LNCAP (cell line): ENCODE results near the gene KCTD11.

Experiments
- TF ChIP-seq, protein P1 (sequence below): fragments of 450-650 bp; IDR thresholded peaks from 2 replicates; pipeline ENCODE4 v1.5.1; 2017; ENCODE audit warnings: mild to moderate bottlenecking

Gene KCTD11

DNA sequence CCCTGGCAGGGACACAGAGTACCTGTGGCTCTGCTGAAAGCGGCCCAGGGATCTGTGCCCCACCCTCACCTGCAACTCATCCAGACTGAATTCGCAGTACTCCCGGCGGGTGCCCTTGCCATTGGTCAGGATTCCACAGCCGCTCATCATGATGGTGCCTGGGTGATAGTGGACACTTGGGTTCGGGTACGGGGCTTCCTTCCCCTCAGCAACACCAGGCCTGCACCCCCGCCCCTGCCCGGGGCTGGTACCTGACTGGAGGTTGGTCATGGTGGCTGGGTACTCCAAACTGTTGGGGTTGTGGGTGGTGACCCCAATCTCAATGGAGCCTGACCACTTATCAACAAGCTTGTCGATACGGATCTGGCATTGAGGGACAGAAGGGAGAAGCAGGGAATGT lies 25.8 kb upstream of the KCTD11 start:
- TF ChIP-seq, protein P1, sequence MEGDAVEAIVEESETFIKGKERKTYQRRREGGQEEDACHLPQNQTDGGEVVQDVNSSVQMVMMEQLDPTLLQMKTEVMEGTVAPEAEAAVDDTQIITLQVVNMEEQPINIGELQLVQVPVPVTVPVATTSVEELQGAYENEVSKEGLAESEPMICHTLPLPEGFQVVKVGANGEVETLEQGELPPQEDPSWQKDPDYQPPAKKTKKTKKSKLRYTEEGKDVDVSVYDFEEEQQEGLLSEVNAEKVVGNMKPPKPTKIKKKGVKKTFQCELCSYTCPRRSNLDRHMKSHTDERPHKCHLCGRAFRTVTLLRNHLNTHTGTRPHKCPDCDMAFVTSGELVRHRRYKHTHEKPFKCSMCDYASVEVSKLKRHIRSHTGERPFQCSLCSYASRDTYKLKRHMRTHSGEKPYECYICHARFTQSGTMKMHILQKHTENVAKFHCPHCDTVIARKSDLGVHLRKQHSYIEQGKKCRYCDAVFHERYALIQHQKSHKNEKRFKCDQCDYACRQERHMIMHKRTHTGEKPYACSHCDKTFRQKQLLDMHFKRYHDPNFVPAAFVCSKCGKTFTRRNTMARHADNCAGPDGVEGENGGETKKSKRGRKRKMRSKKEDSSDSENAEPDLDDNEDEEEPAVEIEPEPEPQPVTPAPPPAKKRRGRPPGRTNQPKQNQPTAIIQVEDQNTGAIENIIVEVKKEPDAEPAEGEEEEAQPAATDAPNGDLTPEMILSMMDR: no peak

DNA sequence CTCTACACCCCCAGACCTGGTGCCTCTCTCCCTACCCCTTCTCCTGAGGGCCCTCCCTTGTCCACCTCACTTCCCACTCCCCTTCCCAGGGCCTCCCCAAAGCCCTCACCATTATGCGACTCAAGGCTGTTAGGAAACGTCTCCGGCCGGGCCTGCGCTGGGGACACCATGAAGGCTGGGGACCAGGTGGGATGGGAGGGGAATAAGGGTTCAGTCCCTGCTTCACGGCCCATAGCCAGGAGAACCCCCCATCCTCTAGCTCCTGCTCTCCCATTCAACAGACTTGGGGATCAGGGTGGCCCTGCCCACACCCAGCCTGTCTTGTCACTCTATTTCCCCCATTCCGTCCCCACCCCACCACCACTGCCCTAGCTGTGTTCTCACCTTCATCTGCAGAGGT lies 24.9 kb upstream of the KCTD11 start:
- TF ChIP-seq, protein P1: no peak

DNA sequence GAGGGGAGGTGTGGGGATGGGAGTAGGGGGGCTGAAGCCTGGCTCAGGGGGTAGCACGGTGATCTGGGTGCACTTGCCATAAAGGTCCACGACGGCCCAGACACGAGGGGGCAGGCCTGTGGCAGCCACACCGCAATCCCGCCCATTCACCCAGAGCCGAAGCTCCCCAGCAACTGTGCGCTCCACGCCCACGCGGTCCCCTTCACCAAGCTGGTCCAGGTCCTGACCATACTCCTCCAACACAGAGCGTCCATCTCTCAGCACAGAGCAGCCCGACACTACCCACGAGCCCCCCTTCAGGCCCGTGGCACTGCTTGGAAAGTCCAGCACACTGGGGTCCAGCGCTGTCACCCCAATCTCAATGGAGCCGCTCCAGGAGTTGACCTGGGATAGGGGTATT lies 24.5 kb upstream of the KCTD11 start:
- TF ChIP-seq, protein P1: no peak

DNA sequence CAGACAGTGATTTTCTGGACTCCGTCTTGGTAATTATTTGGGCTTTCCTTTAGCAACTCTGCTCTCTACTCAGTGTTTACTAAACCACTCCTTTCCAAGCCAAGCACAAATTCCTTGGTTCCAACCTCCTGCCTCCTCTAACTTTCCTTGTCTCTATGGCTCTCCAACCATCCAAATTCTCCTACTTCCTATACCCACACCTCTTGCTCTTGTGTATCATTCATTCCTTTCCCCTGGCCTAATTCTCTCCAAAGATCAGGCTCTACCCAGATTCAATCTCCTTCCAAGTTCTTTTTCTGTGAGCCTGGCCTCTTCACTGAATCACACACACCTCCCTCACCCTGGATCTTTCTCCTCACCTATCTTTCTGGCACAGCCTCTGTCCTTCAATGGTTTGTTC lies 24.0 kb upstream of the KCTD11 start:
- TF ChIP-seq, protein P1: no peak

DNA sequence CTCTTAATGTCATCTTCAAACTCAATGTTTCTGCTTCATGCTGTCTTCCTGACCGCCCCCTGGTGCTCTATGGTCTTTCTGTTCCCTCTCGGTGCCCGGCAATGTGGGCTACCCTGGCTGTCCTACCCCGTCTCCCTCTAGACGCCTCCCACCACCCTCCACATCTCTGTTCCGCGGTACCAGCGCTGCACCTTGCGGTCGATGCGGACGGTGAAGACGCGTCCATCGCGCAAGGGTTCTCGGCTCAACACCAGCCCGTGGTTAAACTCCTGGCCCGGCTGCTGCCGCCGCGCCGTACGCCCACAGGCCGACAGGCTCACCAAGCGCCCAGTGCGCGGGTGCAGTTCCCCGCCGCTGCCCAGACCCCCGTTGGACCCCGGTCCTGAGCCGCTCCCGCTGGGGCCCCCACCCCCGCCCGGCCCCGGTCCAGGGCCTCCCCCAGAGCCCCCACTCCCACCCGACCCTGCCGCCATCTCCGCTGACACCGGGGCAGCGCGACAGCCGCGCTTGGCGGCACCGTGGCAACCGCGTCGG lies 23.1 kb upstream of the KCTD11 start, which contains the start of gene NEURL4:
Gene NEURL4 (minus strand): TSS at position 496 of the 534 bp plus-strand sequence. CDS start 23 bp downstream, at position 473.
- TF ChIP-seq, protein P1: no peak

DNA sequence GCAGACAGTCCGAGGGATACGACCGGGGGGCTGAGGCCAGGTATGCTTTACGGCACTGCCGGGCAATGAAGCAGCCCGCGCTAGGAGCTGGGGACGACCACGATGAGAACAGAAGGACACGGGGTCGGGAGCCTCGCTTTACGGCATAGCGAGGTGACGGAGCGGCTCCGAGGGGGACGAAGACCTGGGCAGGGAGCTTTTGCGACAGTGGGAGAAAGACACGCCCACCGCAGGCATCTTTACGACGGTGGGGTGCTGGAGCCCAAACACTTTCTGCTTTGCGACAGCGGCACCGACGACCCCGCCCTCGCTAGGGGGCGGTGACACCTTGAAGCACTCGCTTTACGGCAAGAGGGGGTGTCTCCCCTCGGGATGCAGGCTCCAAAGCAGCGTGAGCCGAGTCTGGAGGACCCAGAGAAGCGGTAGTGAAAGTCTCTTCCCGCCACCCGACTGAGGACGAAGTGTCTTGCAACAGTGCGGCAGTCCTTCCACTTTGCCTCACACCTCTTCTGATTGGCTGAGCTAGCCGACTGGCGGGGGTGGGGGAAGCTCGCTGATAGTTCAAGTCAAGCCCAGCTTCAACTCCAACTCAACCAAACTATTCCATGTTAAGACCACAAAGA lies 22.5 kb upstream of the KCTD11 start:
- TF ChIP-seq, protein P1: no peak

DNA sequence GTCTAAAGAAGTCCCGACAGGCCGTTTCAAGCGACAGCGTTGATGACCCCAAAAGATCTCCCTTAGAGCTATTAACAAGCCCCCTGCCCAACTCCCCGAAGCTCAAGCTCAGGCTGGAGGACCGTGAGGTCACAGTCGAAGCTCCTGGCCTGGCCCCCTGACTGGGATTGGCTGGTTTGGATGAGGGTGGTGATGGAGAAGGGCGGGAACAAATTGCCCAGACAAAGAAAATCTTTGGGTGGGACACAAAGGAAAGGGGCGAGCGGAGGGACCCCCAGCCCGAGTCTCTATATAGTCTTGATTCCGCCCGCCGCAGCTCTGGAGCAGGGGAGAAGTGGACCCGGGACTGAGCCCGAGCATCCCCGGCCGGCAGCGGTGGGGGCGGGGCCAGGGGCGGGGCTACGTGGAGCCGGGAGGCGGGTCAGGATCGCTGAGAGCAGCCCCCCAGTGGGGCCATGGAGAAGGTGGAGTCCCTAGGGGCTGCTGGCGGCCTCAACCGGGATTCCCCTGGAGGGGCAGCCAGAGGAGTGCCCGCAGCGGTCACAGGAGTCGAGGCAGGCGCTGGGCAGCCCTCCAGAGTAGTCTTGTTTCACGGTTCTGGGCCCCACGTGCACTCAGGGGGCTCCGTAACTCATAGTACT lies 21.8 kb upstream of the KCTD11 start:
- TF ChIP-seq, protein P1: no peak
